Tibial nerve (tissue), 4 donors: Measurements from ENCODE around the gene KIF3B.
"Not testable (repeated sequence)": the region's sequence is repeated elsewhere in the genome, so short reads cannot be mapped to it uniquely, and the experiment has no call there.

Source experiments
- EP300 ChIP-seq, 2 donors: sonication (generic); formaldehyde crosslinking; IDR thresholded peaks; one replicate each; pipeline ENCODE4 v1.6.1; 2017; ENCODE audit warnings: antibody characterized with exemption in 2 of 2, mild to moderate bottlenecking in 1 of 2
- TF ChIP-seq, protein P1 (sequence below), 5 experiments: fragments of 200-600 bp in 3 of 5; fragments of 450-650 bp in 2 of 5; sonication (generic) in 3 of 5; IDR thresholded peaks; one replicate each; pipeline ENCODE4 v1.5.1; 2016 to 2019; ENCODE audit warnings: antibody characterized with exemption in 5 of 5, mild to moderate bottlenecking in 3 of 5, moderate library complexity in 2 of 5

DNA sequence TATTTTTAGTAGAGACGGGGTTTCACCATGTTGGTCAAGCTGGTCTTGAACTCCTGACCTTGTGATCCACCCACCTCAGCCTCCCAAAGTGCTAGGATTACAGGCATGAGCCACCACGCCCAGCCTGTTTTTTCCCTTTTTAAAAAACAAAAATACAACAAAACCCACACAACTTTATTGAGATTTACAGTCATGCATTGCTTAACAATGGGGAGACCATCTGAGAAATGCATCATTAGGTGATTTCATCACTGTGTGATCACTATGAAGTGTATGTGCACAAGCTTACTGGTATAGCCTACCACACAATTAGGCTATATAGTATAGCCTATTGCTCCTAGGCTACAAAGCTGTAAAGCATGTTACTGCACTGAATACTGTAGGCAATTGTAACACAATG lies 63.6 kb downstream of the KIF3B start:
- TF ChIP-seq, protein P1, sequence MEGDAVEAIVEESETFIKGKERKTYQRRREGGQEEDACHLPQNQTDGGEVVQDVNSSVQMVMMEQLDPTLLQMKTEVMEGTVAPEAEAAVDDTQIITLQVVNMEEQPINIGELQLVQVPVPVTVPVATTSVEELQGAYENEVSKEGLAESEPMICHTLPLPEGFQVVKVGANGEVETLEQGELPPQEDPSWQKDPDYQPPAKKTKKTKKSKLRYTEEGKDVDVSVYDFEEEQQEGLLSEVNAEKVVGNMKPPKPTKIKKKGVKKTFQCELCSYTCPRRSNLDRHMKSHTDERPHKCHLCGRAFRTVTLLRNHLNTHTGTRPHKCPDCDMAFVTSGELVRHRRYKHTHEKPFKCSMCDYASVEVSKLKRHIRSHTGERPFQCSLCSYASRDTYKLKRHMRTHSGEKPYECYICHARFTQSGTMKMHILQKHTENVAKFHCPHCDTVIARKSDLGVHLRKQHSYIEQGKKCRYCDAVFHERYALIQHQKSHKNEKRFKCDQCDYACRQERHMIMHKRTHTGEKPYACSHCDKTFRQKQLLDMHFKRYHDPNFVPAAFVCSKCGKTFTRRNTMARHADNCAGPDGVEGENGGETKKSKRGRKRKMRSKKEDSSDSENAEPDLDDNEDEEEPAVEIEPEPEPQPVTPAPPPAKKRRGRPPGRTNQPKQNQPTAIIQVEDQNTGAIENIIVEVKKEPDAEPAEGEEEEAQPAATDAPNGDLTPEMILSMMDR (IDR thresholded peaks at IDR 0.05) = not testable (repeated sequence)
- not testable (repeated sequence) for TF ChIP-seq EP300 (IDR thresholded peaks at IDR 0.05)
